Germinal center (tissue), 1 donor: ENCODE data around the gene RBL1.
"Not testable (repeated sequence)": the region's sequence is repeated elsewhere in the genome, so short reads cannot be mapped to it uniquely, and the experiment has no call there.

Experiments
- DNase-seq: peaks from one replicate; pipeline ENCODE4 v3.0.0; 2012; ENCODE audit warnings: mixed read lengths, low spot score

Gene RBL1

GRCh38 chr20:36992802-36993334, 102.9 kb downstream of the RBL1 start:
- DNase-seq: no peak

GRCh38 chr20:36991703-36992102, 104.1 kb downstream of the RBL1 start:
- DNase-seq: no peak

GRCh38 chr20:36989797-36990196, 106.0 kb downstream of the RBL1 start:
- no peak for DNase-seq

- DNase-seq: no peak
Measured at GRCh38 chr20:36988494-36988966, 107.3 kb downstream of the RBL1 start.

DNA sequence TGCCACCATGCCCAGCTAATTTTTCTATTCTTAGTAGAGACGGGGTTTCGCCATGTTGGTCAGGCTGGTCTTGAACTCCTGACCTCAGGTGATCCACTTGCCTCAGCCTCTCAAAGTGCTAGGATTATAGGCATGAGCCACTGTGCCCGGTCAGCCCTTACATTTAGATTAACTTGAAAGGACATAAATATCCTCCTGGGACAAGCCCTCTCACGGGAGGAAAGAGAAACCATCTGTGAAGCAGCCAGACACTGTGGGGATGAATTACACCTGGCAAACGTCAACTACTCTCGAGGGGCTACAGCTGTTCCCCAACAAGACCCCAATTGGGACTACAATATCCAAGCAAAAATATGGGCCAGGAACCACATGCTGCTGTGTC, 111.5 kb downstream of the RBL1 start:
- DNase-seq: no peak

DNA sequence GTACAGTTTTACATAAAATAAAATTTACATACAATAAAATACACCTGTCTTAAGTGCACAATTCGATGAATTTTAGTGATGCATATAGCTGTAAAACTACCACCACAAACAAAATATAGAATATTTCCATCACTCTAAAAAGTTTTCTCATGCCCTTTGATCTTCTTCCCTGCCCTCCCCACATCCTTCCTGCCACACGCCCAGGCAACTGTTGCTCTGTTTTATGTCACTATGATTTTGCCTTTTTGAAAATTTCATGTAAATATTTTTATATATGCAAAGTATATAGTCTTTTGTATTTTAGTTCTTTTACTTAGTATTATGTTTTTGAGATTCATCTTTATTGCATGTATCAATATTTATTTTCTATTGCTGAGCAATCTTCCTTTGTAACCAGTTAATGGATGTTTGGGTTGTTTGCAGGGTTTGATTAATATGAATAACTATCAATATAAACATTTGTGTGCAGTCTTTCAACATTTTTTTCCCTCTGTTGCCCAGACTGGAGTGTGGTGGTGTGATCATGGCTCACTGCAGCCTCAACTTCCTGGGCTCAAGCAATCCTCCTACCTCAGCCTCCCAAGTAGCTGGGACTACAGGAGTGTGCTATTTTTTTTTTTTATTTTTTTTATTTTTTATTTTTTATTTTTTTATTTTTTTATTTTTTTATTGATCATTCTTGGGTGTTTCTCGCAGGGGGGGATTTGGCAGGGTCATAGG, 120.5 kb downstream of the RBL1 start:
- DNase-seq: no peak

DNA sequence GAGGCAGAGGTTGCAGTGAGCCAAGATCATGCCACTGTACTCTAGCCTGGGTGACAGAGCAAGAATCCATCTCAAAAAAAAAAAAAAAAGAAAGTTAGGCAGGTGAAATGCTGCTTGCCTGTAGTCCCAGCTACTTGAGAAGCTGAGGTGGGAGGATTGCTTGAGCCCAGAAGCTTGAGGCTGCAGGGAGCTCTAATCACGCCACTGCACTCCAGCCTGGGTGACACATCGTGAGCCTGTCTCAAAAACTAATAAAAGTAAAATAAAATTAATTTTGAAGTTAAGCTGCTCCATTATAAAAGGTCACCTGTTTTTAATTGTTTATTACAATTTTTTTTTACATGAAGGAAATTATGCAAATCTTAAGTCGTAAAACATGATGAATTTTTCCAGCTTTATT, 121.1 kb downstream of the RBL1 start:
- no peak for DNase-seq

DNA sequence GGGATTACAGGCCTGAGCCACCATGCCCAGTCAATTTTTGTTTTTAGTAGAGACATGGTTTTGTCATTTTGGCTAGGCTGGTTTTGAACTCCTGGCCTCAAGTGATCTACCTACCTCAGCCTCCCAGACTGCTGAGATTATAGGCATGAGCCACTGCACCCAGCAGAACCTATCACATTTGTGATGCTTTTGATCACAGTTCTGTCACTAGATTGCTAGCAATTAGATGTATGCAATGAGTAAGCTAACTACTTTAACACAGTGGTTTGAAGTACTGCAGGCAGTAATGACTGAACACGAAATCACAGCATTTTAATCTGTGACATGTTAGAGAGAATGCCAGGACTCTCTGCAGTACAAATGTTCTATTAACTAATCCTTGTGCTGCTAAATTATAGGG, 124.7 kb downstream of the RBL1 start:
- DNase-seq: no peak

DNA sequence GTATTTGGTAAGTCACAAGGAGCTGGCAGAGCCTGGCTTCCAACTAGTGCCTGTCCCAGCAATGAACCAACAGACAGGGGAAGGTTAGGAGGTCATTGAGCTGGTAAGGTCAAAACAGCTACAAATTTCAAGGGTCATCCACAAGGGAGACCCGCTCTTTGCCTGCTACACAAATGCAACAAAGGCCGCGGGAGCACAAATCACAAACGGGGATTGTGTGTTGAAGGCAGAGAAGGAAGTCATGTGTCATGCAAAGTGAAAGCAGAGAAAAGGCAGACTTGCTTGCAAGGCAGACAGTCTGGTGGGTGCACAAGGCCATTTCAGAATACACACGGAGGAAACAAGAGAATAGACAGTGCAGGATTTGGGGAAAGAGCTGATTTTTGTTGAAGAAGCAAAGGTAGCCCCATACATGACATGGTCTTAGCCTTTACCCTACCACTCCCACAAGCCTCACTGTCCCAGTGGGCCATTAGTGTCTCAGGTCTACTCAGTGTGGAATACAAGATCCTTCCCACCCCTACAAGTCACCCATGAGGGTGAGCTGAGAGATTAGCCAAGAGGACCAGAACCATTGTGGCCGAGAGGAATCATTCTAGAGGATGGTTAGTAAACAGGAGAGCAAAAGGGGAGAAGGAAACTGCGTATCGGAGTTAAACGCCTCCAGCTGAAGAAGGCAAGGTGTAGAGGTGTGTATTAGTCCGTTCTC, 126.2 kb downstream of the RBL1 start:
- no peak for DNase-seq

GRCh38 chr20:36969051-36969450, 126.7 kb downstream of the RBL1 start:
- no peak for DNase-seq

DNA sequence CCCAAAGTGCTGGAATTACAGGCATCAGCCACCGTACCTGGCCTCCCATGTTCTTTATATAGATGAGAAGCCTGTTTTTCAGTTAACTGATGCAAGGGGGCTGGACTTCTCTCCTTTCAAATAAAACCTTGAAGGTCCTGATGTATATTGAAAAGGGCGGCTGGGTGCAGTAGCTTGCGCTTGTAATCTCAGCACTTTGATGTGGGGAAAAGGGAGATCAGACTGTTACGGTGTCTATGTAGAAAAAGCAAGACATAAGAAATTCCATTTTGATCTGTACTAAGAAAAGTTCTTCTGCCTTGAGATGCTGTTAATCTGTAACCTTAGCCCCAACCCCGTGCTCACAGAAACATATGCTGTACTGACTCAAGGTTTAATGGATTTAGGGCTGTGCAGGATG, 128.2 kb downstream of the RBL1 start:
- DNase-seq: no peak

GRCh38 chr20:36966965-36967364, 128.8 kb downstream of the RBL1 start:
- not testable (repeated sequence) for DNase-seq

DNA sequence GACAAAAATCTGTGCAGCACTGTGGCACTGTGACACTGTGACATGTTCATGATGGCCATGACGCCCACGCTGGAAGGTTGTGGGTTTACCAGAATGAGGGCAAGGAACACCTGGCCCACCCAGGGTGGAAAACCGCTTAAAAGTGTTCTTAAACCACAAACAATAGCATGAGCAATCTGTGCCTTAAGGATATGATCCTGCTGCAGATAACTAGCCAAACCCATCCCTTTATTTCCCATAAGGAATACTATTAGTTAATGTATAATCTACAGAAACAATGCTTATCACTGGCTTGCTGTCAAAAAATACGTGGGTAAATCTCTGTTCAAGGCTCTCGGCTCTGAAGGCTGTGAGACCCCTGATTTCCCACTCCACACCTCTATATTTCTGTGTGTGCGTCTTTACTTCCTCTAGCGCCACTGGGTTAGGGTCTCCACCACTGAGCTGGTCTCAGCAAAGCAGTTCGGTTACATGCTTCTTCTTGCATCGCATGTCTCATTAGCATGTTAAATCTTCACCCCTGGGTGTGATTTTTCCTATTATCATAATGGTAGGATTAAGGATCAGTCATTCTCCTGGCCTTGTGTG, 133.3 kb downstream of the RBL1 start:
- DNase-seq: not testable (repeated sequence)

DNA sequence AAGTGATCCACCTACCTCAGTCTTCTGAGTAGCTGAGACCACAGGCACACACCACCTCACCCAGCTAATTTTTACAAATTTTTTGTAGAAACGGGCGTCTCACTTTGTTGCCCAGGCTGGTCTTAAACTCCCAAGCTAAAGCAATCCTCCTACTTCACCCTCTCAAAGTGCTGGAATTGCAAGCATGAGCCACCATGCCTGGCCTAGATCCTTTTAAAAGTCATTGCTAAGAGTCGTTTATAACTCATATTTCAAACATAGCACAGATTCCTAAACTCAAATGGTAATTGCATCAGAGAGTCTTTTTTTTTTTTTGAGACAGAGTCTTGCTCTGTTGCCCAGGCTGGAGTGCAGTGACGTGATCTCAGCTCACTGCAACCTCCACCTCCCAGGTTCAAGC, 136.6 kb downstream of the RBL1 start:
- no peak for DNase-seq

- DNase-seq: no peak
Measured at GRCh38 chr20:36957875-36958667, 137.7 kb downstream of the RBL1 start.

DNA sequence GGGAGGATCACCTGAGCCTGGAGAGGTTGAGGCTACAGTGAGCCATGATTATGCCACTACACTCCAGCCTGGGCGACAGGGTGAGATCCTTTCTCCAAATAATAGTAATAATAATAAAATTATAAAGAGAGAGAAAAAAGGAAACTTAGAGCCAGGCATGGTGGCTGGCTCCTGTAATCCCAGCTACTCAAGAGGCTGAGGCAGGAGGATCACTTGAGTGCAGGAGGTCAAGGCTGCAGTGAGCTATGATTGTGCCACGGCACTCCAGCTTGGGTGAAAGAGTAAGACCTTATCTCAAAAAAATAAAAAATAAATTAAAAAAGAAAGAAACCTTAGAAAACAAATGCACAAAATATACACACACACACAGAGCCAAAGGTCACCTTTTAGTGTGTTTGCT, 139.1 kb downstream of the RBL1 start:
- no peak for DNase-seq

GRCh38 chr20:36956016-36956415, 139.8 kb downstream of the RBL1 start:
- DNase-seq: no peak

- no peak for DNase-seq
Measured at GRCh38 chr20:36951979-36952738, 143.6 kb downstream of the RBL1 start.

DNA sequence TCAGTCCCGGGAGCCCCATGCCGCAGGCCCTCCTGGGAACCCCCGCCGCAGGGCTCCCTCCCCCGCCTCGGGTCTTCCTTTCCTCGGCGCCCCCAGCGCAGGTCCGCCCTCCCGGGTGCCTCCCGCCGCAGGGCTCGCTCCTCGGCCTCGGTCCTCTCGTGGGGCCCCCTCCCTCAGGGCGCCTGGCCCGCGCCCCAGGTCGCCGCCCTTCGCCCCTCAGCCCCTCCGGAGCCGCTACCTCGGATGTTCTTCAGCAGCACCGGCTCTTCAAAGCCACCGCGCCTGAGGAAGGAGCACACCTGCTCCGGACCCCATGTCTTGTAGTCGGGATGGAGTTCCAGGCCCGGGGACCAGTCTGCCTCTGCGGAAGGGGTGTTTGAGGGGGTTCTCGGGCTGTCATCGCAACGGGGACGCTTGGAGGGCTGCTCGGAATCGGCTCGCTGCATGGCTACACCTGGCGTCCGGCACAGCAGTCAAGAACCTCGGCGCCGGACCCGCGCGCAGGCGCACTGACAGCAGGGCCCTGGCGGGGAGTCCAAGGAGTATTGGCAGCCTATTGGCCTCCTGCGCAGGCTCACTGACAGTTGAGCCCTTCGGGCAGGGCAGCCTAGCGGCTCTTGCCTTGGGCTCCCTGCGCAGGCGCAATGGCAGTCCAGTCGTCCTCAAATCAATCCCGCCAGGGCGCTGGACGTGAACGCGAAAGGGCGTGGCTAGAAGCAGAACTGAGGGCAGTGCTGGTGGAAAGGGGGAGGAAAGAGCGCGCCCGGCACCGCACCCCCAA, 144.4 kb downstream of the RBL1 start, which contains the start of gene SAMHD1:
TSS of gene SAMHD1 (minus strand) at position 511 of the 781 bp plus-strand sequence. CDS start at position 446, 65 bp downstream.
- peak; percentile 99 for DNase-seq

DNA sequence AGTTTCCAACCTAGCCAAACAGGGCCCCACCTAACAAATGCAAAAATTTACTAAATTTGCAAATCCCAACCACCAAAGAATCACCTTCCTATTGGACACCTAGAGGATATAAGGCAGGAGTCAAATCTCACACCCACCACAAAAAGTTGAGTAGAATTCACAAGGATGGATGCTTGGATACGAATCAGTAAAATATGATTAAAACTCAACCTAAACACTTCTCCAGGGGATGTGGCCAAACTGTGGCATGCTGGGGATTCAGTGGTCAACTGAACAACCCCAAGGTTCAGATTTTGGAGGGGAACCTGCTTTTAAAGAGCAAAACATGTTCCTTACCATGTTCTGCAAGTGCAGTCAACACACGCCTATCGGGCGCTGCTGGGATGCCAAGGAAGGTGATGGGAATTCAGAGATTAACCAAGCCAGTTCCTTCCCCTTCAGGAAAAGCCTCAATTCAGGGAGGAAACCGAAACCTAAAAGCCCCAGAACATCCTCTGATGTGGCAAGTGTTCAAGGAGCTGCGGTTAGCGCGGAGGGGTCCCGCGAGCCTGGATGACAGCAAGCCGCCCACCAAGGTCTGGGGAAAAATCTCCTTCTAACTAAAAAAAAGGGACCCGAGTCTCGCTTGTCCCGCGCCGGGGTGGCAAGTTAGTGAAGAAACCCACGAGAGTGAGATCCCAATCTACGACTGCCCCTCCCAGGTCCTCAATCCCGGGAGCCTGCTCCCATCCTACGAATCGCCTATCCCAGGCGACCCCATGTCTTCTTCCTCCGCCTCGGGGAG, 145.2 kb downstream of the RBL1 start:
- DNase-seq: peak; percentile 25
